H9 (cell line): ENCODE data around the gene OR6T1. TPM values are rescaled to one million over a fixed set of nuclear protein-coding genes. Genes with fewer than 3 reads are reported as not detected.

Experiments
- DNase-seq: peaks from one replicate; pipeline ENCODE4 v3.0.0-alpha.2; 2017
- H2AFZ ChIP-seq: one replicate; pipeline ENCODE4 v1.6.1; 2013; ENCODE audit warnings: mild to moderate bottlenecking, low read length, control low read depth, moderate library complexity
- H2AK5ac ChIP-seq: 2 replicates; pipeline ENCODE4 v1.6.1; 2013; ENCODE audit warnings: low read length, control low read depth, mixed read lengths; ENCODE audit not compliant: insufficient read length
- H2BK120ac ChIP-seq: one replicate; pipeline ENCODE4 v1.6.1; 2013; ENCODE audit warnings: low read depth, mild to moderate bottlenecking, low read length, control low read depth, inconsistent platforms; ENCODE audit not compliant: poor library complexity, severe bottlenecking
- H2BK12ac ChIP-seq: 2 replicates; pipeline ENCODE4 v1.6.1; 2013; ENCODE audit warnings: low read length, control low read depth, mixed read lengths, low read depth; ENCODE audit not compliant: insufficient read length
- H2BK15ac ChIP-seq: 2 replicates; pipeline ENCODE4 v1.6.1; 2013; ENCODE audit warnings: low read depth, low read length, control low read depth
- H2BK20ac ChIP-seq: one replicate; pipeline ENCODE4 v1.6.1; 2013; ENCODE audit warnings: low read depth, mild to moderate bottlenecking, low read length, control low read depth, inconsistent platforms; ENCODE audit not compliant: poor library complexity, severe bottlenecking
- H2BK5ac ChIP-seq: 2 replicates; pipeline ENCODE4 v1.6.1; 2013; ENCODE audit warnings: low read length, control low read depth, mixed read lengths; ENCODE audit not compliant: insufficient read length
- H3K14ac ChIP-seq: 2 replicates; pipeline ENCODE4 v1.6.1; 2013; ENCODE audit warnings: low read length, control low read depth; ENCODE audit not compliant: insufficient read depth
- H3K18ac ChIP-seq: 2 replicates; pipeline ENCODE4 v1.6.1; 2013; ENCODE audit warnings: low read depth, mild to moderate bottlenecking, mixed read lengths, low read length, control low read depth; ENCODE audit not compliant: insufficient read length
- H3K23ac ChIP-seq: 2 replicates; pipeline ENCODE4 v1.6.1; 2013; ENCODE audit warnings: low read length, control low read depth, mixed read lengths, low read depth; ENCODE audit not compliant: insufficient read length
- H3K23me2 ChIP-seq: 2 replicates; pipeline ENCODE4 v1.6.1; 2013; ENCODE audit warnings: low read depth, mild to moderate bottlenecking, mixed read lengths, low read length, control low read depth; ENCODE audit not compliant: insufficient read length, poor library complexity, severe bottlenecking
- H3K27ac ChIP-seq: 2 replicates; pipeline ENCODE4 v1.5.1; 2013; ENCODE audit warnings: low read length, control low read depth, mixed read lengths, low read depth; ENCODE audit not compliant: insufficient read length
- H3K27me3 ChIP-seq: 2 replicates; pipeline ENCODE4 v1.6.1; 2013; ENCODE audit warnings: low read length, control low read depth, inconsistent platforms; ENCODE audit not compliant: insufficient read depth
- H3K4ac ChIP-seq: 2 replicates; pipeline ENCODE4 v1.6.1; 2013; ENCODE audit warnings: low read depth, mild to moderate bottlenecking, control low read depth, inconsistent platforms, low read length, moderate library complexity
- H3K4me1 ChIP-seq: 2 replicates; pipeline ENCODE4 v1.6.1; 2013; ENCODE audit warnings: low read length, control low read depth, inconsistent platforms; ENCODE audit not compliant: insufficient read depth
- H3K4me2 ChIP-seq: 2 replicates; pipeline ENCODE4 v1.6.1; 2013; ENCODE audit warnings: low read length, control low read depth, mixed read lengths; ENCODE audit not compliant: insufficient read length, insufficient read depth
- H3K56ac ChIP-seq: 2 replicates; pipeline ENCODE4 v1.6.1; 2013; ENCODE audit warnings: low read depth, mild to moderate bottlenecking, mixed read lengths, low read length, control low read depth; ENCODE audit not compliant: insufficient read length
- H3K79me1 ChIP-seq: 2 replicates; pipeline ENCODE4 v1.6.1; 2013; ENCODE audit warnings: low read depth, mild to moderate bottlenecking, moderate library complexity, low read length, control low read depth, inconsistent platforms; ENCODE audit not compliant: insufficient read depth, poor library complexity, severe bottlenecking
- H3K79me2 ChIP-seq: 2 replicates; pipeline ENCODE4 v1.6.1; 2013; ENCODE audit warnings: low read length, control low read depth, inconsistent platforms; ENCODE audit not compliant: insufficient read depth
- H3K9ac ChIP-seq: 2 replicates; pipeline ENCODE4 v1.6.1; 2013; ENCODE audit warnings: low read length, control low read depth, mixed read lengths; ENCODE audit not compliant: insufficient read length; ENCODE audit errors: extremely low read depth
- H3K9me3 ChIP-seq: one replicate; pipeline ENCODE4 v1.6.1; 2013; ENCODE audit warnings: low read depth, low read length, inconsistent platforms; ENCODE audit not compliant: control insufficient read depth
- H3T11ph ChIP-seq: one replicate; pipeline ENCODE4 v1.6.1; 2013; ENCODE audit warnings: mild to moderate bottlenecking, low read length, control low read depth, inconsistent platforms
- H4K20me1 ChIP-seq: one replicate; pipeline ENCODE4 v1.6.1; 2013; ENCODE audit not compliant: control insufficient read depth, insufficient read length, insufficient read depth
- H4K5ac ChIP-seq: 2 replicates; pipeline ENCODE4 v1.6.1; 2013; ENCODE audit warnings: low read depth, mild to moderate bottlenecking, mixed read lengths, low read length, control low read depth; ENCODE audit not compliant: insufficient read length
- H4K8ac ChIP-seq: replicated peaks from 2 replicates; pipeline ENCODE4 v1.6.1; 2013; ENCODE audit warnings: low read length, control low read depth, mixed read lengths, low read depth; ENCODE audit not compliant: insufficient read length
- H4K91ac ChIP-seq: 2 replicates; pipeline ENCODE4 v1.6.1; 2013; ENCODE audit warnings: low read depth, mild to moderate bottlenecking, moderate library complexity, mixed read lengths, low read length, control low read depth; ENCODE audit not compliant: insufficient read length
- H3K27ac Mint-ChIP-seq, 3 experiments: 2 replicates in 2 of 3; 3 replicates in 1 of 3; pipeline ENCODE4 v1.8.0; 2020 to 2021; ENCODE audit warnings: mixed read lengths in 3 of 3, mild to moderate bottlenecking in 1 of 3, moderate library complexity in 1 of 3
- H3K27me3 Mint-ChIP-seq: 2 replicates; pipeline ENCODE4 v1.8.0; 2021; ENCODE audit warnings: low read depth, mild to moderate bottlenecking, moderate library complexity, mixed read lengths
- H3K36me3 Mint-ChIP-seq, 3 experiments: 2 replicates in 2 of 3; 3 replicates in 1 of 3; pipeline ENCODE4 v1.8.0; 2020 to 2021; ENCODE audit warnings: low read depth in 3 of 3, mixed read lengths in 3 of 3; ENCODE audit not compliant: insufficient read depth in 1 of 3
- H3K4me1 Mint-ChIP-seq, 2 experiments: 2 replicates each; pipeline ENCODE4 v1.8.0; 2020; ENCODE audit warnings: mixed read lengths in 2 of 2
- H3K4me3 Mint-ChIP-seq, 2 experiments: 2 replicates in 1 of 2; 3 replicates in 1 of 2; pipeline ENCODE4 v1.8.0; 2020 to 2021; ENCODE audit warnings: mild to moderate bottlenecking in 2 of 2, mixed read lengths in 2 of 2, moderate library complexity in 1 of 2
- H3K9me3 Mint-ChIP-seq, 2 experiments: 2 replicates in 1 of 2; 3 replicates in 1 of 2; pipeline ENCODE4 v1.8.0; 2020; ENCODE audit warnings: mild to moderate bottlenecking in 2 of 2, mixed read lengths in 2 of 2, moderate library complexity in 1 of 2
- WGBS: extraction: QIAGEN DNeasy Blood & Tissue Kit; methylation state at CpG from one replicate; pipeline ENCODE4 v1.1.7; 2013; ENCODE audit warnings: missing lambda C conversion rate, low lambda C conversion rate, mixed read lengths; ENCODE audit not compliant: insufficient read length; ENCODE audit errors: extremely low coverage; 5-methylcytosine and 5-hydroxymethylcytosine counted together
- total RNA-seq: library from RNA; stranded (reverse); gene quantifications from 2 replicates; pipeline ENCODE4 v1.2.1, GENCODE V29; 2021
- TF ChIP-seq, protein P1 (sequence below): fragments of 200-600 bp; sonication (generic); conservative IDR thresholded peaks from 3 replicates; pipeline ENCODE4 v1.8.0; 2021; ENCODE audit warnings: antibody characterized with exemption, mild to moderate bottlenecking

The OR6T1 gene
- total RNA-seq, 1 experiment from 2014 or later: not detected

DNA sequence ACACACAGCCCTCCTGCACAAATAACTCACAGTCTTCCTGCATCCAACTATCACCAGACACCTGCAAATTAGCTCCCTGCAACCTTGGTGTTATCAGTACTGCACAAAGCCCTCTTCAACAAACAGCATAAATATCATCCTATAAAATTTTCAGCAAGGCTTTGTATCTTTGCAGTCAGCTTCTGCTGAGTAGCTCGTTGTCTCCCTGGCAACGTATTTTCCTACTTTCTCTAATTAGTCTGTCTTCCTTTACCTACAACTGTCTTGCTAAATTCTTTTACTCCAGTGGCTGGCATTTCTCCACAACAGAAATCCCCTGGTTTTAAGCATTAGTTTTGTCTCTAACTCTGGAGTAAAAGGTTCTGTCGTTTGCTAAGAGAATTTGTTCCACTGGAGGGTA lies 37.8 kb downstream of the OR6T1 start:
- Histone ChIP-seq H2BK120ac (no peak overlapping the region), H3T11ph (no peak overlapping the region), H3K14ac (no peak overlapping the region), H3K79me1 (no peaks in the 10 kb centered on the region), H3K23ac (no peak overlapping the region), H2BK5ac (no peak overlapping the region), H3K27ac (no peak overlapping the region), H3K27me3 (no peaks in the 10 kb centered on the region), H3K4me2 (no peak overlapping the region), H3K18ac (no peak overlapping the region), H3K9me3 (no peaks in the 10 kb centered on the region), H4K5ac (no peak overlapping the region), H4K20me1 (no peaks in the 10 kb centered on the region), H2BK15ac (no peak overlapping the region), H3K23me2 (no peaks in the 10 kb centered on the region), H4K91ac (no peak overlapping the region), H3K79me2 (no peaks in the 10 kb centered on the region), H3K9ac (no peak overlapping the region), H2AFZ (no peak overlapping the region), H2BK20ac (no peak overlapping the region), H3K4ac (no peak overlapping the region), H4K8ac (no peak overlapping the region), H2AK5ac (no peak overlapping the region), H2BK12ac (no peak overlapping the region), H3K56ac (no peak overlapping the region), H3K4me1 (no peaks in the 10 kb centered on the region; the same call in 1 of the 2 replicates)
- no CpG with 5 or more reads among the region's 3 CpGs for WGBS
- Mint-ChIP-seq H3K4me1 (peaks cover 11 to 16% of the 10 kb centered on the region in 2 experiments), H3K27ac (no peak overlapping the region), H3K36me3 (no peaks in the 10 kb centered on the region), H3K4me3 (no peak overlapping the region), H3K27me3 (no peaks in the 10 kb centered on the region), H3K9me3 (no peaks in the 10 kb centered on the region)
- no peak for DNase-seq
- TF ChIP-seq, protein P1, sequence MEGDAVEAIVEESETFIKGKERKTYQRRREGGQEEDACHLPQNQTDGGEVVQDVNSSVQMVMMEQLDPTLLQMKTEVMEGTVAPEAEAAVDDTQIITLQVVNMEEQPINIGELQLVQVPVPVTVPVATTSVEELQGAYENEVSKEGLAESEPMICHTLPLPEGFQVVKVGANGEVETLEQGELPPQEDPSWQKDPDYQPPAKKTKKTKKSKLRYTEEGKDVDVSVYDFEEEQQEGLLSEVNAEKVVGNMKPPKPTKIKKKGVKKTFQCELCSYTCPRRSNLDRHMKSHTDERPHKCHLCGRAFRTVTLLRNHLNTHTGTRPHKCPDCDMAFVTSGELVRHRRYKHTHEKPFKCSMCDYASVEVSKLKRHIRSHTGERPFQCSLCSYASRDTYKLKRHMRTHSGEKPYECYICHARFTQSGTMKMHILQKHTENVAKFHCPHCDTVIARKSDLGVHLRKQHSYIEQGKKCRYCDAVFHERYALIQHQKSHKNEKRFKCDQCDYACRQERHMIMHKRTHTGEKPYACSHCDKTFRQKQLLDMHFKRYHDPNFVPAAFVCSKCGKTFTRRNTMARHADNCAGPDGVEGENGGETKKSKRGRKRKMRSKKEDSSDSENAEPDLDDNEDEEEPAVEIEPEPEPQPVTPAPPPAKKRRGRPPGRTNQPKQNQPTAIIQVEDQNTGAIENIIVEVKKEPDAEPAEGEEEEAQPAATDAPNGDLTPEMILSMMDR: no peak
